Measurements from ENCODE around the gene SLC9A5. TPM values are rescaled to one million over a fixed set of nuclear protein-coding genes. Genes with fewer than 3 reads are reported as not detected.

SLC9A5 gene
- total and polyA plus RNA-seq, 9 donors: 0.36 to 3.1 (median 1.2) TPM

DNA sequence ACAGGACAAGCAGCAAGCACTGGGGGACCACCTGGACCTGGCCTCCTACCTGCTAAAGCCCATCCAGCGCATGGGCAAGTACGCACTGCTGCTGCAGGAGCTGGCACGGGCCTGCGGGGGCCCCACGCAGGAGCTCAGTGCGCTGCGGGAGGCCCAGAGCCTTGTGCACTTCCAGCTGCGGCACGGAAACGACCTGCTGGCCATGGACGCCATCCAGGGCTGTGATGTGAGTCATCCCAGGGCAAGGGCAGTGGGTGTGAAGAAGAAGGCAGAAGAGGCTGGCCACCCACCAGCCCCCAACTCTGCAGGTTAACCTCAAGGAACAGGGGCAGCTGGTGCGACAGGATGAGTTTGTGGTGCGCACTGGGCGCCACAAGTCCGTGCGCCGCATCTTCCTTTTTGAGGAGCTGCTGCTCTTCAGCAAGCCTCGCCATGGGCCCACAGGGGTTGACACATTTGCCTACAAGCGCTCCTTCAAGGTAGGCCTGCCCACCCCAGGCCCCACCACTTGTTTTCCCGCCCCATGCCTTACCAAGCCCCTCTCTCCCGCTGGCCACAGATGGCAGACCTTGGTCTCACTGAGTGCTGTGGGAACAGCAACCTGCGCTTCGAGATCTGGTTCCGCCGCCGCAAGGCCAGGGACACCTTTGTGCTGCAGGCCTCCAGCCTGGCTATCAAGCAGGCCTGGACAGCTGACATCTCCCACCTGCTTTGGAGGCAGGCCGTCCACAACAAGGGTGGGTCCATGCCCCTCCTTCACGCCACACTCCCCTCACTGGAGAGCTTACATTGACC, 37.9 kb downstream of the SLC9A5 start:
- Histone ChIP-seq H3K9me3 (no peaks in the 10 kb centered on the region), H3K4me3 (no peak overlapping the region), H3K4me1 (ENCODE audit: insufficient read depth) (no peaks in the 10 kb centered on the region), H3K27ac (no peak overlapping the region), H3K36me3 (no peaks in the 10 kb centered on the region), H3K27me3 (no peaks in the 10 kb centered on the region)
- DNase-seq: peak in 1 of 5 donors; percentile 50
- intact Hi-C loops (cut with DNase I): loop anchor here in 2 of 4 donors (10.0 kb wide), 2 partner anchors 108 to 178 kb away; partner anchors contain the start of gene TPPP3 (in 1 of the 2)
- no peak for TF ChIP-seq POLR2A (IDR thresholded peaks at IDR 0.05)
- TF ChIP-seq EP300 (IDR thresholded peaks at IDR 0.05): no peak
- TF ChIP-seq, protein P1, sequence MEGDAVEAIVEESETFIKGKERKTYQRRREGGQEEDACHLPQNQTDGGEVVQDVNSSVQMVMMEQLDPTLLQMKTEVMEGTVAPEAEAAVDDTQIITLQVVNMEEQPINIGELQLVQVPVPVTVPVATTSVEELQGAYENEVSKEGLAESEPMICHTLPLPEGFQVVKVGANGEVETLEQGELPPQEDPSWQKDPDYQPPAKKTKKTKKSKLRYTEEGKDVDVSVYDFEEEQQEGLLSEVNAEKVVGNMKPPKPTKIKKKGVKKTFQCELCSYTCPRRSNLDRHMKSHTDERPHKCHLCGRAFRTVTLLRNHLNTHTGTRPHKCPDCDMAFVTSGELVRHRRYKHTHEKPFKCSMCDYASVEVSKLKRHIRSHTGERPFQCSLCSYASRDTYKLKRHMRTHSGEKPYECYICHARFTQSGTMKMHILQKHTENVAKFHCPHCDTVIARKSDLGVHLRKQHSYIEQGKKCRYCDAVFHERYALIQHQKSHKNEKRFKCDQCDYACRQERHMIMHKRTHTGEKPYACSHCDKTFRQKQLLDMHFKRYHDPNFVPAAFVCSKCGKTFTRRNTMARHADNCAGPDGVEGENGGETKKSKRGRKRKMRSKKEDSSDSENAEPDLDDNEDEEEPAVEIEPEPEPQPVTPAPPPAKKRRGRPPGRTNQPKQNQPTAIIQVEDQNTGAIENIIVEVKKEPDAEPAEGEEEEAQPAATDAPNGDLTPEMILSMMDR (IDR thresholded peaks at IDR 0.05): no peak
- WGBS, 3 donors: 72 to 74% (median 73%) methylated on average over 28 of the region's 28 CpGs

DNA sequence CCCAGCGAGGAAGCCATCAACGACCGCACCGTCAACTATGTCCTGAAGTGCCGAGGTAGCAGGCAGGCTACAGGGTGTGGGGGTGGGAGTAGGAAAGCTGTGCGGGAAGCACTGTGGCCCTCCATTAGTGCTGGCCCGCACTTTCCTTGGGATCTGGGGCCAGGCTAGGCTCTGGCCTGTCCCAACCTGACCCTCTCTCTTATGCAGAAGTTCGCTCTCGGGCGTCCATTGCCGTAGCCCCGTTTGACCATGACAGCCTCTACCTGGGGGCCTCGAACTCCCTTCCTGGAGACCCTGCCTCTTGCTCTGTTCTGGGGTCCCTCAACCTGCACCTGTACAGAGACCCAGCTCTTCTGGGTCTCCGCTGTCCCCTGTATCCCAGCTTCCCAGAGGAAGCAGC, 39.2 kb downstream of the SLC9A5 start:
- Histone ChIP-seq H3K4me3 (no peak overlapping the region), H3K4me1 (ENCODE audit: insufficient read depth) (no peaks in the 10 kb centered on the region), H3K27me3 (no peaks in the 10 kb centered on the region), H3K27ac (no peak overlapping the region), H3K36me3 (no peaks in the 10 kb centered on the region), H3K9me3 (no peaks in the 10 kb centered on the region)
- no peak for TF ChIP-seq EP300 (IDR thresholded peaks at IDR 0.05)
- TF ChIP-seq POLR2A (IDR thresholded peaks at IDR 0.05): no peak
- TF ChIP-seq, protein P1 (IDR thresholded peaks at IDR 0.05): no peak
- WGBS, 3 donors: 93 to 98% (median 95%) methylated on average over 13 to 14 of the region's 14 CpGs
- intact Hi-C loops (cut with DNase I): loop anchor here in 2 of 4 donors (10.0 kb wide), 2 partner anchors 107 to 177 kb away; partner anchors contain the start of gene TPPP3 (in 1 of the 2)
- DNase-seq: no peak

DNA sequence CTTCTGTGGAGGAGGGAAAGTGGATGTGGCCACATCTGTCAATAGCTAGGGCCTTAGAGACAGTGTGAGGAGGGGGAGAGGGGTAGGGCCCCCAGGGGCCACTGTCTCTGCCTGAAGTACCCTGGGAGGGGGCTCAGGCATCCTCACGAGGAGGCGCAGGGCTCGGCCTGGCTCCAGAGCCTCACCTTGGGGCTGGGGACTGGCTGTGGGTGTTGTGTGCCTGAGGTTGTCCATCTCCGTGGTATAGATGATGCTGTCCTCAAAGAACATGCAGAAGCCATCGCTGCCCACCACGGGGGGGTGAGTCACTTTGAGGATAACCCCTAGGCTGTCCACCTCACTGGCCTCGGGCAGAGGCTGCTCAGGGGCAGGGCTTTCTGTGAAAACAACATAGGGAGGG, 42.7 kb downstream of the SLC9A5 start:
- Histone ChIP-seq H3K36me3 (no peaks in the 10 kb centered on the region), H3K27ac (no peak overlapping the region), H3K27me3 (no peaks in the 10 kb centered on the region), H3K4me3 (no peak overlapping the region), H3K4me1 (ENCODE audit: insufficient read depth) (no peaks in the 10 kb centered on the region), H3K9me3 (no peaks in the 10 kb centered on the region)
- intact Hi-C loops (cut with DNase I): no loop called here
- no peak for DNase-seq
- WGBS, 3 donors: 77 to 86% (median 79%) methylated on average over 7 of the region's 7 CpGs
- TF ChIP-seq, protein P1 (IDR thresholded peaks at IDR 0.05): no peak
- TF ChIP-seq EP300 (IDR thresholded peaks at IDR 0.05): no peak
- no peak for TF ChIP-seq POLR2A (IDR thresholded peaks at IDR 0.05)

DNA sequence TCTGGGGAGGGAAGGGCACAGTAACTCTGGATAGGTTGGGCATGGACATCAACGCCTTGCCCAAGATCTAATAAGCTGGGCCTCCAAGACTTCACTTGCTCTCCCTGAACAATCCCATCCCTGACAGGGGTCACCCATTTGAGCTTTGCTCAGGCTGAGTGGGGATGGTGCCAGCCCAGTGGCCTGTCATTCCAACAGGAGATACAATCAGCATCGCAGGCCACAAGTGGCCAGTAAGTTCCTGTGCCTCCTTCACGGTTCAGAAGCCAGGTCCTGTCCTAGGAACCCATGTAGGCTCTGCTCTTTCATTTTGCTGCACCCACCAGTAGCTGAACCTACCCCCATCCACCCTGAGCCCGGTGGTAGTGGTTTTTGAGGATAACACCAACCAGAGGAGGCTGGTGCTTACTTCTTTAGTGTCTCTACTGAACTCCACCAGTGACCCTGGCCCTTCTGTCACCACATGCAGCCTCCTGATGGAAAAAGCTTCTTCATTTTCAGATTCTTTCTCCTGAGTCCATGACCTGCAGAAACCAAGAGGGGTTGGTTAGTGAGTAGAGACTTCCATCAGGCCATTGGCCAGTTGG, 45.5 kb downstream of the SLC9A5 start:
- TF ChIP-seq, protein P1 (IDR thresholded peaks at IDR 0.05): no peak
- no peak for TF ChIP-seq EP300 (IDR thresholded peaks at IDR 0.05)
- no peak for TF ChIP-seq POLR2A (IDR thresholded peaks at IDR 0.05)
- no peak for DNase-seq
- Histone ChIP-seq H3K36me3 (no peaks in the 10 kb centered on the region), H3K27me3 (no peaks in the 10 kb centered on the region), H3K9me3 (no peaks in the 10 kb centered on the region), H3K4me3 (no peak overlapping the region), H3K27ac (no peak overlapping the region), H3K4me1 (ENCODE audit: insufficient read depth) (no peaks in the 10 kb centered on the region)
- 92 to 97% (median 93%) methylated on average over 4 of the region's 4 CpGs for WGBS, 3 donors
- intact Hi-C loops (cut with DNase I): no loop called here

All from ovary (tissue), 9 donors.